SK-N-SH treated with all-trans-retinoic acid at 6 μM for 48 hours (cell line): ENCODE data around the gene SLCO3A1.

Experiments
- ARNTL ChIP-seq: fragments of 450-650 bp; formaldehyde crosslinking; IDR thresholded peaks from 2 replicates; pipeline ENCODE4 v1.5.0; 2020; ENCODE audit warnings: low read depth, mild to moderate bottlenecking, moderate library complexity, borderline replicate concordance
- CSDC2 ChIP-seq: fragments of 250-450 bp; sonication (Bioruptor Pico); IDR thresholded peaks from 2 replicates; pipeline ENCODE4 v1.5.0; 2020; ENCODE audit warnings: mild to moderate bottlenecking, moderate library complexity
- GLIS3 ChIP-seq: fragments of 250-450 bp; sonication (Bioruptor Pico); IDR thresholded peaks from 2 replicates; pipeline ENCODE4 v1.5.0; 2020; ENCODE audit warnings: mild to moderate bottlenecking, moderate library complexity
- OSR1 ChIP-seq: fragments of 250-450 bp; sonication (Bioruptor Pico); IDR thresholded peaks from 2 replicates; pipeline ENCODE4 v1.8.0; 2022; ENCODE audit warnings: moderate library complexity, mild to moderate bottlenecking, inconsistent platforms
- PATZ1 ChIP-seq: fragments of 250-450 bp; sonication (Bioruptor Pico); IDR thresholded peaks from 2 replicates; pipeline ENCODE4 v1.8.0; 2020; ENCODE audit warnings: mild to moderate bottlenecking, moderate library complexity, borderline replicate concordance
- PPARA ChIP-seq: fragments of 250-450 bp; sonication (Bioruptor Pico); IDR thresholded peaks from 2 replicates; pipeline ENCODE4 v1.5.0; 2020; ENCODE audit warnings: mild to moderate bottlenecking, borderline replicate concordance
- SNAI2 ChIP-seq: fragments of 250-450 bp; sonication (Bioruptor Pico); IDR thresholded peaks from 2 replicates; pipeline ENCODE4 v1.5.0; 2020; ENCODE audit warnings: mild to moderate bottlenecking, moderate library complexity
- TOX ChIP-seq: fragments of 250-450 bp; sonication (Bioruptor Pico); IDR thresholded peaks from 2 replicates; pipeline ENCODE4 v1.8.0; 2021; ENCODE audit warnings: mild to moderate bottlenecking, moderate library complexity, borderline replicate concordance
- ZFP3 ChIP-seq: fragments of 250-450 bp; sonication (Bioruptor Pico); IDR thresholded peaks from 2 replicates; pipeline ENCODE4 v1.5.0; 2020; ENCODE audit warnings: mild to moderate bottlenecking, moderate library complexity

- no peak for TF ChIP-seq OSR1
- TF ChIP-seq CSDC2 (CRISPR knock-in tag): no peak
- TF ChIP-seq PPARA: no peak
- TF ChIP-seq SNAI2 (CRISPR knock-in tag): no peak
- TF ChIP-seq GLIS3 (CRISPR knock-in tag): no peak
- no peak for TF ChIP-seq PATZ1 (CRISPR knock-in tag)
- TF ChIP-seq ARNTL (CRISPR knock-in tag): no peak
- no peak for TF ChIP-seq ZFP3
- no peak for TF ChIP-seq TOX (CRISPR knock-in tag)
These were observed 176.3 kb downstream of the SLCO3A1 start for GRCh38 chr15:92029767-92030166.
